Dedifferentiated amniotic fluid mesenchymal stem cell (primary cell): ENCODE measurements around the gene PNRC2.
"Not testable (repeated sequence)": the region's sequence is repeated elsewhere in the genome, so short reads cannot be mapped to it uniquely, and the experiment has no call there.

Source experiments
- DNase-seq: peaks from one replicate; pipeline ENCODE4 v3.0.0-alpha.2; 2016; ENCODE audit errors: extremely low spot score

The PNRC2 gene

GRCh38 chr1:23953020-23953419 is 6.6 kb upstream of the PNRC2 start:
- no peak for DNase-seq

- no peak for DNase-seq
Observed at GRCh38 chr1:23957096-23957495, 2.5 kb upstream of the PNRC2 start.

- not testable (repeated sequence) for DNase-seq
Observed at GRCh38 chr1:23958040-23958809, 1.4 kb upstream of the PNRC2 start.

GRCh38 chr1:23958810-23959460 is 693 bp upstream of the PNRC2 start:
- DNase-seq: peak; percentile 76

GRCh38 chr1:23960291-23961020 is 828 bp downstream of the PNRC2 start:
- DNase-seq: peak; percentile 38

GRCh38 chr1:23963617-23964234 is 4.1 kb downstream of the PNRC2 start:
- no peak for DNase-seq

GRCh38 chr1:23964235-23964668 is 4.6 kb downstream of the PNRC2 start:
- DNase-seq: no peak

GRCh38 chr1:23964790-23965740 is 5.4 kb downstream of the PNRC2 start:
- DNase-seq: peak; percentile 17

GRCh38 chr1:23966973-23967493 is 7.4 kb downstream of the PNRC2 start:
- DNase-seq: no peak

- no peak for DNase-seq
Observed at GRCh38 chr1:23967871-23968270, 8.2 kb downstream of the PNRC2 start.

GRCh38 chr1:23977187-23977853 is 17.7 kb downstream of the PNRC2 start:
- DNase-seq: no peak

- DNase-seq: no peak
Observed at GRCh38 chr1:23977854-23978191, 18.2 kb downstream of the PNRC2 start.

- no peak for DNase-seq
Observed at GRCh38 chr1:23978805-23979204, 19.2 kb downstream of the PNRC2 start.

- DNase-seq: no peak
Observed at GRCh38 chr1:23979387-23979880, 19.8 kb downstream of the PNRC2 start.

GRCh38 chr1:23979881-23980727 is 20.5 kb downstream of the PNRC2 start, which contains the start of gene SRSF10:
SRSF10 (minus strand) TSS chr1:23980327; CDS start chr1:23980255, 72 bp downstream.
- DNase-seq: peak; percentile 99

- DNase-seq: no peak
Observed at GRCh38 chr1:23980728-23981070, 21.1 kb downstream of the PNRC2 start.

- DNase-seq: peak; percentile 34
Observed at GRCh38 chr1:23984417-23985186, 25.0 kb downstream of the PNRC2 start.

- not testable (repeated sequence) for DNase-seq
Observed at GRCh38 chr1:23987038-23987437, 27.4 kb downstream of the PNRC2 start.
